Esophagus muscularis mucosa (tissue), 4 donors: Measurements from ENCODE around the gene NAV1. TPM values are rescaled to one million over a fixed set of nuclear protein-coding genes. Genes with fewer than 3 reads are reported as not detected.
"Not testable (repeated sequence)": the region's sequence is repeated elsewhere in the genome, so short reads cannot be mapped to it uniquely, and the experiment has no call there.

Experiments
- DNase-seq: peaks from one replicate; pipeline ENCODE4 v3.0.0-alpha.2; 2017; ENCODE audit errors: extremely low spot score
- H3K27ac ChIP-seq, 4 donors: fragments of 200-600 bp; sonication (generic); replicated peaks in 1 of 4; 1 replicate in 3 of 4; 2 replicates in 1 of 4; pipeline ENCODE4 v1.5.1; 2016 to 2019; ENCODE audit warnings: mild to moderate bottlenecking in 1 of 4
- H3K27me3 ChIP-seq, 4 donors: fragments of 200-600 bp; sonication (generic); one replicate each; pipeline versions ENCODE4 v1.5.1 to v1.6.0; 2016 to 2019
- H3K36me3 ChIP-seq, 4 donors: fragments of 200-600 bp; sonication (generic); one replicate each; pipeline ENCODE4 v1.5.1; 2016 to 2019
- H3K4me1 ChIP-seq, 4 donors: fragments of 200-600 bp; sonication (generic); one replicate each; pipeline ENCODE4 v1.5.1; 2016 to 2019
- H3K4me3 ChIP-seq, 4 donors: fragments of 200-600 bp; sonication (generic); 1 replicate in 2 of 4; 2 replicates in 2 of 4; pipeline ENCODE4 v1.5.1; 2016 to 2019; ENCODE audit warnings: mild to moderate bottlenecking in 4 of 4, moderate library complexity in 1 of 4
- H3K9me3 ChIP-seq, 4 donors: fragments of 200-600 bp; sonication (generic); 1 replicate in 3 of 4; 2 replicates in 1 of 4; pipeline ENCODE4 v1.5.1; 2016 to 2019
- CTCF ChIP-seq, 3 experiments: fragments of 200-600 bp in 2 of 3; fragments of 450-650 bp in 1 of 3; sonication (generic) in 2 of 3; IDR thresholded peaks; one replicate each; pipeline ENCODE4 v1.5.1; 2017 to 2019; ENCODE audit warnings: antibody characterized with exemption in 3 of 3, mild to moderate bottlenecking in 2 of 3, moderate library complexity in 1 of 3
- EP300 ChIP-seq: sonication (generic); formaldehyde crosslinking; IDR thresholded peaks from one replicate; pipeline ENCODE4 v1.6.1; 2017; ENCODE audit warnings: antibody characterized with exemption
- POLR2A ChIP-seq: fragments of 450-650 bp; IDR thresholded peaks from one replicate; pipeline ENCODE4 v1.6.1; 2017; ENCODE audit warnings: antibody characterized with exemption, moderate library complexity, mild to moderate bottlenecking, low read depth
- POLR2AphosphoS5 ChIP-seq, 2 donors: sonication (generic); formaldehyde crosslinking; IDR thresholded peaks; one replicate each; pipeline ENCODE4 v1.6.1; 2017; ENCODE audit warnings: antibody characterized with exemption in 2 of 2
- WGBS: methylation state at CpG from one replicate; pipeline ENCODE4 v1.1.5; 2018; 5-methylcytosine and 5-hydroxymethylcytosine counted together
- intact Hi-C: fragments of 100-400 bp; cut with DNase I; formaldehyde crosslinking; loops from one replicate; pipeline ENCODE4 v1.15.1; 2023
- total RNA-seq, 4 donors: library from RNA; depleted of rRNA; stranded (reverse); fragments of >200 nt; gene quantifications; one replicate each; pipeline versions ENCODE4 v1.1.0 to v1.2.1, GENCODE V29; 2016

The NAV1 gene
- total RNA-seq, 4 donors from 2014 or later: 12.9 to 35.5 (median 21.9) TPM

DNA sequence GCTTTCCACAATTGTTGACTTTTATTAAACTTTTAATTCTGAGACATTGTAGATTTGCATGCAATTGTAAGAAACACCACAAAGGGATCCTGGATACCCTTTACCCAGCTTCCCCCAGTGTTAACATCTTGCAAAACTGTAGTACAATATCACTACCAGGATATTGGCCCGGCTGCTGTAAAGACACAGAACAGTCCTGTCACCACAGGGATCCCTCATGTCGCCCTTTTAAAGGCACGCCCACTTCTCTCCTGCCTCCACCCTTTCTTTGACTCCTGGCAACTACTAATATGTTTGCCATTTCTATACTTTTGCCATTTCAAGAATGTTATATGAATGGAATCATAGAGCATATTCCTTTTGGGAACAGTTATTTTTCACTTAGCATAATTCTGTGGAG, 37.0 kb downstream of the NAV1 start:
- Histone ChIP-seq H3K4me3 (no peak overlapping the region), H3K36me3 (no peaks in the 10 kb centered on the region), H3K27me3 (no peaks in the 10 kb centered on the region), H3K4me1 (peaks cover 7 to 24% (median 11%) of the 10 kb centered on the region in 4 donors), H3K27ac (no peak overlapping the region), H3K9me3 (no peaks in the 10 kb centered on the region)
- intact Hi-C loops: no loop called here
- TF ChIP-seq POLR2AphosphoS5 (IDR thresholded peaks at IDR 0.05): no peak
- no peak for TF ChIP-seq EP300
- TF ChIP-seq CTCF (IDR thresholded peaks at IDR 0.05): no peak
- no peak for TF ChIP-seq POLR2A
- WGBS: 93% methylated on average over 3 of the region's 3 CpGs
- DNase-seq: no peak

GRCh38 chr1:201576914-201577313, 38.0 kb downstream of the NAV1 start:
- Histone ChIP-seq H3K27me3 (no peaks in the 10 kb centered on the region), H3K9me3 (no peaks in the 10 kb centered on the region), H3K4me3 (no peak overlapping the region), H3K27ac (no peak overlapping the region), H3K4me1 (peaks cover under 1 to 19% (median 1%) of the 10 kb centered on the region in 4 donors), H3K36me3 (no peaks in the 10 kb centered on the region)
- intact Hi-C loops: no loop called here
- no peak for DNase-seq
- TF ChIP-seq CTCF (IDR thresholded peaks at IDR 0.05) (no peak), EP300 (no peak), POLR2A (no peak), POLR2AphosphoS5 (IDR thresholded peaks at IDR 0.05) (no peak)

DNA sequence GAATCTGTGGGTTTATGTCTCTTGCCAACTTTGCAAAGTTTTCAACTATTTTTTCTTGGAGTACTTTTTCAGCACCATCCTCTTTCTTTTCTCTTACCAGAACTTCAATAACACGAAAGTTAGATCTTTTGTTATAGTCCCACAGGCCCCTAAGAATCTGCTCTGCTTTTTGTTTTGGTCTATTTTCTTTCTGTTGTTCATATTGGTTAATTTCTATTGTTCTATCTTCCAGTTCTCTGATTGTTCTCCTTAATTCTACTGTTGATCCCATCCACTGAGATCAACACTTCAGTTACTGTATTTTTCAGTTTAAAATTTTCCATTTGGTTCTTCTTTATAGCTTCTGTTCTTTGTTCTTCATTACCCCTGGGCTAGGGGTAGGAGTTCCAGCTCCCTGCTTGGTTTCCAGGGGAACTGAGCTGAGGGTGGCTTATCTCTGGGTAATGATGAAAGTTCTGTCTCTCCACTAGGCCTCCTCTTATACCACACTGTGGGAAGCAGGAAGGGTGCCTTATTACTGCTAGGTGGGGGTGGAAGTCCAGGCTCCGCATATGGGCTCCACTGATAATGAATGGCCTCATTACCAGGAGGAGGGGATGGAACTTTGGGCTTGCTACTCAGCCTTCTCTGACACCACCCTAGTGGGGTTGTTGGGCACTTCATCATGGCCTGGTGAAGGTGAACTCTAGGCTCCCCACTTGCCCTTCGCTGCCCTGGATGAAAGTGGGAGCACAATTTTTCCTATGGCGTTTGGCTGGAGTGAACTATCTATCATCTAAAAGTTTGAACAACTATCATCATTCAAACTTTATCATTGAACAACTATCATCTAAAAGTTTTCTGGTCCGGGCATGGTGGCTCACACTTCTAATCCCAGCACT, 39.3 kb downstream of the NAV1 start:
- DNase-seq: no peak
- Histone ChIP-seq H3K4me3 (no peak overlapping the region), H3K27ac (no peak overlapping the region), H3K9me3 (no peaks in the 10 kb centered on the region), H3K27me3 (no peaks in the 10 kb centered on the region), H3K4me1 (peaks cover 9 to 21% (median 14%) of the 10 kb centered on the region in 4 donors), H3K36me3 (no peaks in the 10 kb centered on the region)
- intact Hi-C loops: no loop called here
- TF ChIP-seq CTCF (IDR thresholded peaks at IDR 0.05): no peak
- TF ChIP-seq POLR2A: no peak
- no peak for TF ChIP-seq POLR2AphosphoS5 (IDR thresholded peaks at IDR 0.05)
- no peak for TF ChIP-seq EP300
- WGBS: 96% methylated on average over 2 of the region's 5 CpGs

DNA sequence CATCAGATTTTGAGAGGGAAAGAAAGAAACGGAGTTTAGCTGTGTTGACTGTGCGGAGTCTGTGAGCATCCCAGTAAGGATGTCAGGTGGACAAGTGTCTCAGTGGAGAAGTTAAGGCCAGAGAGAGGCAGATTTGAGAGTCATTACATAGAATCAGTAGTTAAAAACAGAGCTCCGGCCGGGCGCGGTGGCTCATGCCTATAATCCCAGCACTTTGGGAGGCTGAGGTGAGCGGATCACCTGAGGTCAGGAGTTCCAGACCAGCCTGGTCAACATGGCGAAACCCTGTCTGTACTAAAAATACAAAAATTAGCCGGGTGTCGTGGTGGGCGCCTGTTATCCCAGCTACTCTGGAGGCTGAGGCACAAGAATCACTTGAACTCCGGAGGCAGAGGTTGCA, 42.4 kb downstream of the NAV1 start:
- H3K27ac ChIP-seq, H3K4me3 ChIP-seq, intact Hi-C loops, H3K27me3 ChIP-seq, H3K36me3 ChIP-seq, H3K9me3 ChIP-seq, DNase-seq: not testable (repeated sequence)
- H3K4me1 ChIP-seq: peaks cover 22 to 36% (median 30%) of the 10 kb centered on the region in 4 donors
- WGBS: 96% methylated on average over 12 of the region's 12 CpGs

GRCh38 chr1:201582705-201583442, 43.9 kb downstream of the NAV1 start:
- peaks cover 22 to 36% (median 30%) of the 10 kb centered on the region in 4 donors for H3K4me1 ChIP-seq
- peak overlapping the region in 1 of 4 donors; percentile 4 for H3K27ac ChIP-seq
- no peaks in the 10 kb centered on the region for H3K36me3 ChIP-seq
- no peak overlapping the region for H3K4me3 ChIP-seq
- TF ChIP-seq POLR2AphosphoS5 (IDR thresholded peaks at IDR 0.05): no peak
- no peak for TF ChIP-seq POLR2A
- TF ChIP-seq CTCF (IDR thresholded peaks at IDR 0.05): no peak
- TF ChIP-seq EP300: no peak
- no peak for DNase-seq
- intact Hi-C loops: no loop called here
- WGBS: 93% methylated on average over 14 of the region's 14 CpGs
- no peaks in the 10 kb centered on the region for H3K27me3 ChIP-seq
- H3K9me3 ChIP-seq: no peaks in the 10 kb centered on the region
